K562 (cell line): ENCODE measurements around the gene MADD. TPM values are rescaled to one million over a fixed set of nuclear protein-coding genes. Genes with fewer than 3 reads are reported as not detected.

Source experiments
- AFF4 ChIP-seq: sonication (generic); formaldehyde crosslinking; IDR thresholded peaks from 2 replicates; pipeline ENCODE4 v1.8.0; 2023; ENCODE audit warnings: mild to moderate bottlenecking, missing genetic modification reagents
- GMEB1 ChIP-seq: fragments of 250-450 bp; sonication (Bioruptor Pico); IDR thresholded peaks from 2 replicates; pipeline ENCODE4 v1.4.0; 2020; ENCODE audit warnings: mild to moderate bottlenecking
- GTF3C2 ChIP-seq: IDR thresholded peaks from 3 replicates; pipeline ENCODE4 v1.6.1; 2011; ENCODE audit warnings: borderline replicate concordance, mild to moderate bottlenecking, moderate library complexity; ENCODE audit not compliant: insufficient read length; ENCODE audit errors: extremely low read depth
- HINFP ChIP-seq: fragments of 450-650 bp; conservative IDR thresholded peaks from 2 replicates; pipeline ENCODE4 v1.6.1; 2016; ENCODE audit warnings: missing genetic modification characterization, low read depth, mild to moderate bottlenecking, control low read depth, missing compliant biosample characterization
- KAT8 ChIP-seq: fragments of 450-650 bp; IDR thresholded peaks from 2 replicates; pipeline ENCODE4 v1.6.1; 2016; ENCODE audit warnings: low read depth, mild to moderate bottlenecking
- MED1 ChIP-seq: sonication (generic); formaldehyde crosslinking; IDR thresholded peaks from 2 replicates; pipeline ENCODE4 v1.8.1; 2023; ENCODE audit warnings: missing genetic modification reagents, borderline replicate concordance
- NCOR1 ChIP-seq: fragments of 450-650 bp; IDR thresholded peaks from 2 replicates; pipeline ENCODE4 v1.6.1; 2016; ENCODE audit warnings: mild to moderate bottlenecking, moderate library complexity
- PTBP1 ChIP-seq: fragments of 200-400 bp; formaldehyde crosslinking; IDR thresholded peaks from 2 replicates; pipeline ENCODE4 v1.6.1; 2017; ENCODE audit warnings: low read depth, low read length
- PTRF ChIP-seq: fragments of 450-650 bp; IDR thresholded peaks from 2 replicates; pipeline ENCODE4 v1.6.1; 2016; ENCODE audit warnings: mild to moderate bottlenecking, missing genetic modification characterization, missing compliant biosample characterization
- RFX1 ChIP-seq: fragments of 450-650 bp; IDR thresholded peaks from 2 replicates; pipeline ENCODE4 v1.6.1; 2016; ENCODE audit warnings: mild to moderate bottlenecking, moderate library complexity
- ZBTB9 ChIP-seq: fragments of 450-650 bp; formaldehyde crosslinking; IDR thresholded peaks from 2 replicates; pipeline ENCODE4 v1.4.0; 2020; ENCODE audit warnings: mild to moderate bottlenecking, moderate library complexity
- ZFP30 ChIP-seq: fragments of 250-450 bp; sonication (Bioruptor Pico); IDR thresholded peaks from 2 replicates; pipeline ENCODE4 v1.8.0; 2022; ENCODE audit warnings: moderate library complexity, mild to moderate bottlenecking, inconsistent platforms, borderline replicate concordance
- ZNF282 ChIP-seq: sonication (generic); formaldehyde crosslinking; IDR thresholded peaks from 2 replicates; pipeline ENCODE4 v1.8.1; 2023; ENCODE audit warnings: missing genetic modification reagents
- ZNF354B ChIP-seq: fragments of 250-450 bp; sonication (Bioruptor Pico); IDR thresholded peaks from 2 replicates; pipeline ENCODE4 v1.4.0; 2020
- ZNF586 ChIP-seq: fragments of 450-650 bp; formaldehyde crosslinking; conservative IDR thresholded peaks from 2 replicates; pipeline ENCODE4 v1.4.0; 2020; ENCODE audit warnings: mild to moderate bottlenecking, moderate library complexity
- polyA plus RNA-seq, 8 experiments: library from polyadenylated mRNA; depleted of rRNA in 4 of 8; stranded (reverse) in 5 of 8; unstranded in 3 of 8; fragments of >200 nt; fragmentation: Nextera tagmentation in 2 of 8; fragmentation: Illumina TruSeq in 1 of 8; extraction: Ambion mirVana in 2 of 8; extraction: Trizol in 1 of 8; gene quantifications; 2 replicates each; pipeline versions ENCODE4 v1.2.1 to v1.2.3, GENCODE V29; 2011 to 2014; ENCODE audit warnings: inconsistent platforms in 1 of 8, missing spikeins in 1 of 8
- total RNA-seq, 7 experiments: library from RNA; depleted of rRNA in 6 of 7; stranded (reverse); fragments of >200 nt in 6 of 7; fragmentation: Illumina TruSeq in 2 of 7; extraction: Trizol in 2 of 7; gene quantifications; 2 replicates each; pipeline versions ENCODE4 v1.2.1 to v1.2.3, GENCODE V29; 2011 to 2021; ENCODE audit warnings: low replicate concordance in 1 of 7

Gene MADD
- total and polyA plus RNA-seq, 9 of the 15 experiments (the other 6 are each of a cell fraction or from before 2014, with no cell fraction given): 0.68 to 57.6 (median 33.6) TPM

GRCh38 chr11:47248664-47249377, 21.1 kb upstream of the MADD start, which contains the start of gene ACP2 (continued):
- TF ChIP-seq ZBTB9 (0 out of 2 replicates have a peak, but pooled peaks have one; percentile 90), MED1 (no peak), ZNF354B (no peak), PTBP1 (no peak), GTF3C2 (no peak), ZNF282 (CRISPR knock-in tag) (0 out of 2 replicates have a peak, but pooled peaks have one; percentile 9), ZNF586 (no peak), NCOR1 (peak; percentile 60), RFX1 (no peak), PTRF (tag) (no peak), GMEB1 (peak; percentile 84), HINFP (no peak), AFF4 (no peak), ZFP30 (no peak), KAT8 (peak; percentile 67; the same call in 1 of the 2 replicates)
